GM12878 (cell line): ENCODE data around the gene ACAD11. TPM values are rescaled to one million over a fixed set of nuclear protein-coding genes. Genes with fewer than 3 reads are reported as not detected.

Experiments
- ATAC-seq: fragments of 200-7000 bp; cut with Tn5 transposase; 3 replicates; pipeline ENCODE4 v1.9.1; 2020; ENCODE audit warnings: mild to moderate bottlenecking, moderate library complexity
- BruUV-seq: library from RNA; stranded (reverse); fragments of 400-500 nt; replicated peaks from 2 replicates; lab custom pipeline; 2021; lab: Mats Ljungman, UMichigan
- CTCF ChIA-PET: fragments of 300-600 bp; sonication (Branson Sonifier 250); formaldehyde crosslinking; extraction: SDS; loops from one replicate; lab custom pipeline; 2021; ENCODE audit warnings: inconsistent platforms; lab: Yijun Ruan, JAX
- POLR2A ChIA-PET: fragments of 350-600 bp; formaldehyde crosslinking; extraction: SDS; loops from one replicate; lab custom pipeline; 2021; ENCODE audit warnings: inconsistent platforms; lab: Charles Lee
- RAD21 ChIA-PET: fragments of 300-600 bp; sonication (Branson Sonifier 250); formaldehyde crosslinking; loops from one replicate; lab custom pipeline; 2023; ENCODE audit warnings: antibody characterized with exemption; ENCODE audit not compliant: unreplicated experiment; lab: Charles Lee
- SMC1A ChIA-PET: fragments of 300-600 bp; sonication (Branson Sonifier 250); formaldehyde crosslinking; loops from one replicate; lab custom pipeline; 2023; ENCODE audit not compliant: unreplicated experiment, uncharacterized antibody; lab: Charles Lee
- DNase-seq: peaks from one replicate; pipeline ENCODE4 v3.0.0-alpha.2; 2011; ENCODE audit warnings: low read depth, low spot score
- FAIRE-seq: peaks from 3 replicates; lab custom pipeline; 2011; peaks lifted over from hg19 to GRCh38; lab: Jason Lieb, UNC
- H2AFZ ChIP-seq: 2 replicates; pipeline ENCODE4 v1.6.0; 2011; ENCODE audit warnings: low read depth, low read length, control low read depth; ENCODE audit not compliant: control insufficient read depth
- H3K27ac ChIP-seq: 2 replicates; pipeline ENCODE4 v1.5.1; 2011; ENCODE audit warnings: control low read depth; ENCODE audit not compliant: control insufficient read depth, insufficient read depth
- H3K27me3 ChIP-seq, 2 experiments: replicated peaks in 1 of 2; 2 replicates each; pipeline versions ENCODE4 v1.6.0 to v1.6.1; 2011; ENCODE audit warnings: low read length in 1 of 2; ENCODE audit not compliant: control insufficient read depth in 2 of 2, insufficient read depth in 2 of 2
- H3K36me3 ChIP-seq, 2 experiments: 2 replicates each; pipeline ENCODE4 v1.5.1; 2011; ENCODE audit warnings: low read length in 1 of 2; ENCODE audit not compliant: control insufficient read depth in 2 of 2, insufficient read depth in 2 of 2
- H3K4me1 ChIP-seq: 2 replicates; pipeline ENCODE4 v1.6.1; 2011; ENCODE audit warnings: mild to moderate bottlenecking, low read length, moderate library complexity, mixed read lengths; ENCODE audit not compliant: control insufficient read depth, insufficient read depth
- H3K4me2 ChIP-seq: 2 replicates; pipeline ENCODE4 v1.6.0; 2011; ENCODE audit warnings: control low read depth; ENCODE audit not compliant: control insufficient read depth, insufficient read depth
- H3K4me3 ChIP-seq: fragments of 200-600 bp; sonication (generic); 2 replicates; pipeline ENCODE4 v1.5.1; 2016
- H3K79me2 ChIP-seq: 2 replicates; pipeline ENCODE4 v1.6.0; 2011; ENCODE audit warnings: low read length; ENCODE audit not compliant: control insufficient read depth, insufficient read depth
- H3K9ac ChIP-seq: 2 replicates; pipeline ENCODE4 v1.8.0; 2011; ENCODE audit warnings: low read length, control low read depth, mixed read lengths; ENCODE audit not compliant: control insufficient read depth, insufficient read depth
- H3K9me3 ChIP-seq: replicated peaks from 3 replicates; pipeline ENCODE4 v1.5.1; 2011; ENCODE audit warnings: mild to moderate bottlenecking, low read length; ENCODE audit not compliant: control insufficient read depth, insufficient read depth
- H4K20me1 ChIP-seq: 2 replicates; pipeline ENCODE4 v1.6.0; 2011; ENCODE audit not compliant: control insufficient read depth, insufficient read depth
- EED ChIP-seq: sonication (generic); IDR thresholded peaks from 2 replicates; pipeline ENCODE4 v1.6.1; 2016; ENCODE audit warnings: antibody characterized with exemption, low read depth
- EP300 ChIP-seq, 2 experiments: fragments of 150-350 bp in 1 of 2; IDR thresholded peaks; 2 replicates each; pipeline ENCODE4 v1.6.1; 2011 to 2012; ENCODE audit warnings: low read depth in 2 of 2, low read length in 2 of 2, borderline replicate concordance in 1 of 2, improper control_type of control experiment in 1 of 2, inconsistent platforms in 1 of 2; ENCODE audit not compliant: control insufficient read depth in 1 of 2
- EZH2 ChIP-seq: IDR thresholded peaks from 2 replicates; pipeline ENCODE4 v1.6.1; 2012; ENCODE audit warnings: low read depth, mild to moderate bottlenecking, control low read depth, inconsistent platforms, low read length, borderline replicate concordance; ENCODE audit not compliant: control insufficient read depth
- NFIC ChIP-seq: IDR thresholded peaks from 2 replicates; pipeline ENCODE4 v1.6.1; 2012; ENCODE audit warnings: low read depth, mild to moderate bottlenecking, inconsistent platforms, low read length, moderate library complexity
- PML ChIP-seq: IDR thresholded peaks from 2 replicates; pipeline ENCODE4 v1.6.1; 2012; ENCODE audit warnings: low read length, inconsistent platforms
- RB1 ChIP-seq: fragments of 450-650 bp; formaldehyde crosslinking; IDR thresholded peaks from 2 replicates; pipeline ENCODE4 v1.6.1; 2017; ENCODE audit warnings: mild to moderate bottlenecking, borderline replicate concordance
- SMARCA5 ChIP-seq: fragments of 450-650 bp; IDR thresholded peaks from 2 replicates; pipeline ENCODE4 v1.6.1; 2017; ENCODE audit warnings: mild to moderate bottlenecking
- SMC3 ChIP-seq: IDR thresholded peaks from 2 replicates; pipeline ENCODE4 v1.6.1; 2011; ENCODE audit warnings: low read length, improper control_type of control experiment, borderline replicate concordance
- WGBS: methylation state at CpG from one replicate; pipeline ENCODE4 v1.1.6; 2016; ENCODE audit warnings: low lambda C conversion rate; ENCODE audit not compliant: insufficient replicate concordance, insufficient coverage; ENCODE audit errors: missing lambda C conversion rate; 5-methylcytosine and 5-hydroxymethylcytosine counted together
- in situ Hi-C: fragments of 300-500 bp; cut with MboI; formaldehyde crosslinking; loops from 9 replicates; pipeline ENCODE4 v1.14.3; 2018; ENCODE audit warnings: mixed read lengths
- intact Hi-C: fragments of 100-400 bp; cut with micrococcal nuclease; formaldehyde crosslinking; loops from one replicate; pipeline ENCODE4 v1.14.2; 2022; ENCODE audit not compliant: unreplicated experiment
- polyA plus RNA-seq, 11 experiments: library from polyadenylated mRNA; depleted of rRNA in 4 of 11; unstranded in 6 of 11; stranded (reverse) in 5 of 11; fragments of >200 nt; fragmentation: Nextera tagmentation in 4 of 11; fragmentation: Illumina TruSeq in 1 of 11; extraction: Ambion mirVana in 4 of 11; extraction: Trizol in 1 of 11; gene quantifications; 1 replicate in 1 of 11; 2 replicates in 10 of 11; pipeline versions ENCODE4 v1.2.1 to v1.2.3, GENCODE V29; 2011 to 2016; ENCODE audit warnings: inconsistent platforms in 2 of 11, missing spikeins in 2 of 11, low read depth in 1 of 11
- total RNA-seq, 4 experiments: library from RNA; depleted of rRNA in 3 of 4; stranded (reverse); fragments of >200 nt in 3 of 4; fragmentation: Illumina TruSeq in 1 of 4; extraction: Trizol in 1 of 4; gene quantifications; 2 replicates each; pipeline versions ENCODE4 v1.2.1 to v1.2.3, GENCODE V29; 2013 to 2021

ACAD11 gene
- total and polyA plus RNA-seq, 10 of the 15 experiments (the other 5 are each of a cell fraction or from before 2014, with no cell fraction given), result 2.4 to 15.9 (median 10.4) TPM

GRCh38 chr3:132624790-132625189 is 34.8 kb downstream of the ACAD11 start:
- H3K4me3 ChIP-seq, result no peak overlapping the region
- in situ Hi-C loops (no loop called here), intact Hi-C loops (no loop called here)
- H3K4me2 ChIP-seq, result no peak overlapping the region
- CTCF ChIA-PET, result interaction anchor here (2.9 kb wide), 1 partner anchor 18 kb away, joined by 21 read pairs; no protein-coding TSS in a partner anchor
- H3K27ac ChIP-seq, result no peak overlapping the region
- H3K9me3 ChIP-seq, result no peaks in the 10 kb centered on the region
- WGBS, result 98% methylated on average over 7 of the region's 7 CpGs
- POLR2A ChIA-PET, result no interaction called here
- ATAC-seq (no peak), FAIRE-seq (no peak), DNase-seq (no peak)
- H4K20me1 ChIP-seq, result no peaks in the 10 kb centered on the region
- no peaks in the 10 kb centered on the region for H3K27me3 ChIP-seq
- H3K36me3 ChIP-seq, result peaks cover 0 to 5% of the 10 kb centered on the region in 2 experiments; a peak in 2 of 4 replicates
- BruUV-seq, result no TSS peak
- H2AFZ ChIP-seq, result no peak overlapping the region
- RAD21 ChIA-PET, result interaction anchor here (1.9 kb wide), 1 partner anchor 18 kb away, joined by 6 read pairs; no protein-coding TSS in a partner anchor
- H3K9ac ChIP-seq, result no peak overlapping the region
- TF ChIP-seq EP300 (IDR thresholded peaks at IDR 0.05; ENCODE audit: borderline replicate concordance in 1 of 2, control insufficient read depth in 1 of 2, low read depth in 2 of 2, low read length in 2 of 2) (no peak), SMC3 (no peak), SMARCA5 (no peak), PML (no peak), NFIC (no peak), RB1 (no peak), EED (no peak), EZH2 (no peak)
- H3K4me1 ChIP-seq, result peaks cover 12% of the 10 kb centered on the region
- no peaks in the 10 kb centered on the region for H3K79me2 ChIP-seq
- SMC1A ChIA-PET, result interaction anchor here (1.4 kb wide), 1 partner anchor 11 kb away, joined by 4 read pairs; no protein-coding TSS in a partner anchor
